DOHH2 (cell line): ENCODE results near the gene TIMELESS.
"Not testable (repeated sequence)": the region's sequence is repeated elsewhere in the genome, so short reads cannot be mapped to it uniquely, and the experiment has no call there.

Experiments
- EZH2phosphoT487 ChIP-seq: fragments of 200-600 bp; sonication (generic); IDR thresholded peaks from 2 replicates; pipeline ENCODE4 v1.6.1; 2017; ENCODE audit warnings: borderline replicate concordance, mild to moderate bottlenecking, antibody characterized with exemption, low read length, moderate library complexity, mixed read lengths
- TF ChIP-seq, protein P1 (sequence below): fragments of 200-600 bp; sonication (generic); IDR thresholded peaks from one replicate; pipeline ENCODE4 v1.5.1; 2014; ENCODE audit warnings: antibody characterized with exemption, mild to moderate bottlenecking, low read depth, low read length; ENCODE audit not compliant: poor library complexity, severe bottlenecking

DNA sequence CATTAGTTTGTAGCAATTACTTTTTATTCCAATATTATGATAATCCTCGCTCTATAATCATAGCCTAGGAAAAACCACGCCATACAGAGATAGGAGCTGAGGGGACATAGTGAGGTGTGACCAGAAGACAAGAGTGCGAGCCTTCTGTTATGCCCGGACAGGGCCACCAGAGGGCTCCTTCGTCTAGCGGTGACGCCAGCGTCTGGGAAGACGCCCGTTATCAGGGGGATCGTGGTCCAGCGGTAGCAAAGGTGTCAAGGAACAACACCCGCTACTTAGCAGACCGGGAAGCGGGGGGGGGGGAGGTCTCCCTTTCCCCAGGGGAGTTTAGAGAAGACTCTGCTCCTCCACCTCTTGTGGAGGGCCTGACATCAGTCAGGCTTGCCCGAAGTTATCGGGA lies 47.5 kb upstream of the TIMELESS start:
- TF ChIP-seq, protein P1, sequence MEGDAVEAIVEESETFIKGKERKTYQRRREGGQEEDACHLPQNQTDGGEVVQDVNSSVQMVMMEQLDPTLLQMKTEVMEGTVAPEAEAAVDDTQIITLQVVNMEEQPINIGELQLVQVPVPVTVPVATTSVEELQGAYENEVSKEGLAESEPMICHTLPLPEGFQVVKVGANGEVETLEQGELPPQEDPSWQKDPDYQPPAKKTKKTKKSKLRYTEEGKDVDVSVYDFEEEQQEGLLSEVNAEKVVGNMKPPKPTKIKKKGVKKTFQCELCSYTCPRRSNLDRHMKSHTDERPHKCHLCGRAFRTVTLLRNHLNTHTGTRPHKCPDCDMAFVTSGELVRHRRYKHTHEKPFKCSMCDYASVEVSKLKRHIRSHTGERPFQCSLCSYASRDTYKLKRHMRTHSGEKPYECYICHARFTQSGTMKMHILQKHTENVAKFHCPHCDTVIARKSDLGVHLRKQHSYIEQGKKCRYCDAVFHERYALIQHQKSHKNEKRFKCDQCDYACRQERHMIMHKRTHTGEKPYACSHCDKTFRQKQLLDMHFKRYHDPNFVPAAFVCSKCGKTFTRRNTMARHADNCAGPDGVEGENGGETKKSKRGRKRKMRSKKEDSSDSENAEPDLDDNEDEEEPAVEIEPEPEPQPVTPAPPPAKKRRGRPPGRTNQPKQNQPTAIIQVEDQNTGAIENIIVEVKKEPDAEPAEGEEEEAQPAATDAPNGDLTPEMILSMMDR, result not testable (repeated sequence)
- not testable (repeated sequence) for TF ChIP-seq EZH2phosphoT487
